Measurements from ENCODE around the gene LPCAT1. TPM values are rescaled to one million over a fixed set of nuclear protein-coding genes. Genes with fewer than 3 reads are reported as not detected.

Gene LPCAT1
- total and polyA plus RNA-seq, 2 of the 13 experiments (the other 11 are each of a cell fraction or from before 2014, with no cell fraction given) = 29.8 to 90.6 TPM

DNA sequence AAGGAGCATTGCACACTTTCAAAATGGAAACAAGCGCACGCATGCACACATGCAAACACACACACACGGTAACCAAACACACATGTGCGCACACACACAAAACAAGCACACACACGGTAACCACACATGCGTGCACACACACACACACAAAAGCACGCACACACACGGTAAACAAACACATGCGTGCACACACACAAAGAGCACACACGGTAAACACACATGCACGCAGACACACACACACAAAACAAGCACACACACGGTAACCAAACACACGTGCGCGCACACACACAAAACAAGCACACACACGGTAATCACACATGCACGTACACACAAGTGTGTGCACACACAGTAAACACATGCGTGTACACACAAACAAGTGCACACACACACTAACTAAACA lies 59.2 kb downstream of the LPCAT1 start (continued):
- TF ChIP-seq ZNF563 (CRISPR knock-in tag; IDR thresholded peaks at IDR 0.05) (no peak), ZNF772 (CRISPR knock-in tag; IDR thresholded peaks at IDR 0.05) (no peak), NFE2L1 (CRISPR knock-in tag; IDR thresholded peaks at IDR 0.05; ENCODE audit: borderline replicate concordance) (no peak), POLR2A (IDR thresholded peaks at IDR 0.05; ENCODE audit: insufficient read depth in 1 of 2, low read depth in 2 of 2, low read length in 2 of 2) (peak in 1 of 2 experiments; percentile 5; a peak in 1 of 4 replicates), TARDBP (CRISPR knock-in tag; IDR thresholded peaks at IDR 0.05) (peak; percentile 61), EED (CRISPR knock-in tag; IDR thresholded peaks at IDR 0.05) (no peak), FOXK1 (CRISPR knock-in tag; IDR thresholded peaks at IDR 0.05; ENCODE audit: borderline replicate concordance, low read depth) (no peak), RXRA (CRISPR knock-in tag; IDR thresholded peaks at IDR 0.05) (no peak), RNF2 (conservative IDR thresholded peaks at IDR 0.05; ENCODE audit: low read depth) (no peak)
- TF ChIP-seq, protein P1, sequence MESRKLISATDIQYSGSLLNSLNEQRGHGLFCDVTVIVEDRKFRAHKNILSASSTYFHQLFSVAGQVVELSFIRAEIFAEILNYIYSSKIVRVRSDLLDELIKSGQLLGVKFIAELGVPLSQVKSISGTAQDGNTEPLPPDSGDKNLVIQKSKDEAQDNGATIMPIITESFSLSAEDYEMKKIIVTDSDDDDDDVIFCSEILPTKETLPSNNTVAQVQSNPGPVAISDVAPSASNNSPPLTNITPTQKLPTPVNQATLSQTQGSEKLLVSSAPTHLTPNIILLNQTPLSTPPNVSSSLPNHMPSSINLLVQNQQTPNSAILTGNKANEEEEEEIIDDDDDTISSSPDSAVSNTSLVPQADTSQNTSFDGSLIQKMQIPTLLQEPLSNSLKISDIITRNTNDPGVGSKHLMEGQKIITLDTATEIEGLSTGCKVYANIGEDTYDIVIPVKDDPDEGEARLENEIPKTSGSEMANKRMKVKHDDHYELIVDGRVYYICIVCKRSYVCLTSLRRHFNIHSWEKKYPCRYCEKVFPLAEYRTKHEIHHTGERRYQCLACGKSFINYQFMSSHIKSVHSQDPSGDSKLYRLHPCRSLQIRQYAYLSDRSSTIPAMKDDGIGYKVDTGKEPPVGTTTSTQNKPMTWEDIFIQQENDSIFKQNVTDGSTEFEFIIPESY (CRISPR knock-in tag; IDR thresholded peaks at IDR 0.05) = no peak

GRCh38 chr5:1464096-1464446 lies 59.7 kb downstream of the LPCAT1 start:
- intact Hi-C loops (cut with micrococcal nuclease; ENCODE audit: unreplicated experiment) (no loop called here), in situ Hi-C loops (cut with HindIII; ENCODE audit: extremely low pct_ligation_motif_present, low pct_unique_long_range_greater_than_20kb) (no loop called here)
- no TSS peak for BruUV-seq (replicated peaks)
- POLR2A ChIA-PET = no interaction called here
- Histone ChIP-seq H3K27ac (ENCODE audit: extremely low read length, insufficient read depth, low read length) (no peak overlapping the region), H4K20me1 (ENCODE audit: insufficient read depth, low read length) (peaks cover 7% of the 10 kb centered on the region; the same call in 1 of the 2 replicates), H3K9ac (ENCODE audit: insufficient read depth, low read depth, low read length) (no peak overlapping the region), H2AFZ (ENCODE audit: low read length) (no peak overlapping the region), H3K9me3 (ENCODE audit: low read length) (no peaks in the 10 kb centered on the region), H3K27me3 (ENCODE audit: control insufficient read depth in 1 of 2, insufficient read depth in 2 of 2, low read length in 2 of 2) (no peaks in the 10 kb centered on the region), H3K4me2 (ENCODE audit: low read depth, low read length) (no peak overlapping the region), H3K4me1 (ENCODE audit: insufficient read depth, low read length) (no peaks in the 10 kb centered on the region), H3K79me2 (ENCODE audit: insufficient read depth, low read length) (no peaks in the 10 kb centered on the region), H3K4me3 (replicated peaks in 1 of 3; ENCODE audit: insufficient read depth in 1 of 3, low read depth in 2 of 3, low read length in 3 of 3) (no peak overlapping the region), H3K36me3 (replicated peaks in 1 of 2; ENCODE audit: control insufficient read depth in 1 of 2, insufficient read depth in 2 of 2, low read length in 2 of 2) (peaks cover 8 to 22% of the 10 kb centered on the region in 2 experiments; a peak in 4 of 5 replicates)
- 96% methylated on average over 4 of the region's 14 CpGs for WGBS (ENCODE audit: low lambda C conversion rate)
- ATAC-seq (no peak), DNase-seq (ENCODE audit: low spot score) (no peak), FAIRE-seq (no peak)
- CTCF ChIA-PET (ENCODE audit: low intra/inter-chr PET ratio, low total read pairs) = no interaction called here
- no peak for TF ChIP-seq ZNF276 (CRISPR knock-in tag; IDR thresholded peaks at IDR 0.05; ENCODE audit: low read depth)
- no peak for TF ChIP-seq AFF4 (CRISPR knock-in tag; IDR thresholded peaks at IDR 0.05)
- TF ChIP-seq ZNF484 (CRISPR knock-in tag; IDR thresholded peaks at IDR 0.05; ENCODE audit: borderline replicate concordance, low read depth) = no peak
- no peak for TF ChIP-seq THAP9 (CRISPR knock-in tag; IDR thresholded peaks at IDR 0.05; ENCODE audit: borderline replicate concordance)

Data from HepG2 (cell line).